Esophagus squamous epithelium (tissue), 4 donors: Measurements from ENCODE around the gene CNTN2.

Experiments
- POLR2A ChIP-seq, 4 donors: fragments of 450-650 bp; IDR thresholded peaks; one replicate each; pipeline ENCODE4 v1.6.1; 2017; ENCODE audit warnings: antibody characterized with exemption in 4 of 4, mild to moderate bottlenecking in 4 of 4, moderate library complexity in 3 of 4
- TF ChIP-seq, protein P1 (sequence below), 6 experiments: fragments of 450-650 bp in 4 of 6; fragments of 200-600 bp in 2 of 6; sonication (generic) in 2 of 6; IDR thresholded peaks; one replicate each; pipeline ENCODE4 v1.5.1; 2016 to 2019; ENCODE audit warnings: antibody characterized with exemption in 6 of 6, mild to moderate bottlenecking in 4 of 6, moderate library complexity in 4 of 6

DNA sequence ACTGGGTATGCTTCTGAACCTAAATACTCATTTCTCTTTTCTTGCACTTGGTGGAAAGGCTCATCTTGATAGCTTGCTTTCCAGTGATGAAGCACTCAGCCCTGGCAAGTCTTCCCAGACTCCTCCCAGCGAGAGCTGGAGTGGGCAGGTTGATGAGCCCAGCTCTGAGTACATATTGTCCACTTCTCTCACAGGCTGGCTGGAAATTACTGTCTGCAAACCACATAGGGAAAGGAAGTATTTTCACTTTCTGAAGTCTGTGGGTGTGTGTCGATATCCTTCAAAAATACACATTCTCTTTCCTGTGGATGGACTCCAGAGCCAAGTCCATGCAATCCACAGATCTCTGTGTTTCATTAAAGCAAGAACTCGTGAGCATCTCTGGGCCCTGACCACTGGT is 38.7 kb upstream of the CNTN2 start:
- TF ChIP-seq, protein P1, sequence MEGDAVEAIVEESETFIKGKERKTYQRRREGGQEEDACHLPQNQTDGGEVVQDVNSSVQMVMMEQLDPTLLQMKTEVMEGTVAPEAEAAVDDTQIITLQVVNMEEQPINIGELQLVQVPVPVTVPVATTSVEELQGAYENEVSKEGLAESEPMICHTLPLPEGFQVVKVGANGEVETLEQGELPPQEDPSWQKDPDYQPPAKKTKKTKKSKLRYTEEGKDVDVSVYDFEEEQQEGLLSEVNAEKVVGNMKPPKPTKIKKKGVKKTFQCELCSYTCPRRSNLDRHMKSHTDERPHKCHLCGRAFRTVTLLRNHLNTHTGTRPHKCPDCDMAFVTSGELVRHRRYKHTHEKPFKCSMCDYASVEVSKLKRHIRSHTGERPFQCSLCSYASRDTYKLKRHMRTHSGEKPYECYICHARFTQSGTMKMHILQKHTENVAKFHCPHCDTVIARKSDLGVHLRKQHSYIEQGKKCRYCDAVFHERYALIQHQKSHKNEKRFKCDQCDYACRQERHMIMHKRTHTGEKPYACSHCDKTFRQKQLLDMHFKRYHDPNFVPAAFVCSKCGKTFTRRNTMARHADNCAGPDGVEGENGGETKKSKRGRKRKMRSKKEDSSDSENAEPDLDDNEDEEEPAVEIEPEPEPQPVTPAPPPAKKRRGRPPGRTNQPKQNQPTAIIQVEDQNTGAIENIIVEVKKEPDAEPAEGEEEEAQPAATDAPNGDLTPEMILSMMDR (IDR thresholded peaks at IDR 0.05) = no peak
- no peak for TF ChIP-seq POLR2A (IDR thresholded peaks at IDR 0.05)
